Suprapubic skin (tissue), 4 donors: ENCODE data around the gene CHD3. TPM values are rescaled to one million over a fixed set of nuclear protein-coding genes. Genes with fewer than 3 reads are reported as not detected.
A peak's percentile ranks its signal among the peaks of the same experiment; 100 is the strongest.

Source experiments
- DNase-seq, 2 donors: peaks; one replicate each; pipeline ENCODE4 v3.0.0-alpha.2; 2019; ENCODE audit warnings: low spot score in 2 of 2
- H3K27ac ChIP-seq: fragments of 200-600 bp; sonication (generic); one replicate; pipeline ENCODE4 v1.5.1; 2019
- H3K27me3 ChIP-seq: fragments of 200-600 bp; sonication (generic); one replicate; pipeline ENCODE4 v1.5.1; 2019
- H3K36me3 ChIP-seq: fragments of 200-600 bp; sonication (generic); one replicate; pipeline ENCODE4 v1.5.1; 2019
- H3K4me1 ChIP-seq: fragments of 200-600 bp; sonication (generic); one replicate; pipeline ENCODE4 v1.5.1; 2019
- H3K4me3 ChIP-seq: fragments of 200-600 bp; sonication (generic); one replicate; pipeline ENCODE4 v1.5.1; 2019; ENCODE audit warnings: mild to moderate bottlenecking
- H3K9me3 ChIP-seq: fragments of 200-600 bp; sonication (generic); one replicate; pipeline ENCODE4 v1.5.1; 2019
- CTCF ChIP-seq, 2 donors: fragments of 200-600 bp in 1 of 2; fragments of 450-650 bp in 1 of 2; sonication (generic) in 1 of 2; IDR thresholded peaks; one replicate each; pipeline ENCODE4 v1.5.1; 2016 to 2019; ENCODE audit warnings: antibody characterized with exemption in 2 of 2, mild to moderate bottlenecking in 1 of 2, moderate library complexity in 1 of 2
- EP300 ChIP-seq: sonication (generic); formaldehyde crosslinking; IDR thresholded peaks from one replicate; pipeline ENCODE4 v1.6.1; 2017; ENCODE audit warnings: antibody characterized with exemption
- POLR2A ChIP-seq, 2 donors: fragments of 450-650 bp; IDR thresholded peaks; one replicate each; pipeline ENCODE4 v1.6.1; 2017; ENCODE audit warnings: antibody characterized with exemption in 2 of 2, mild to moderate bottlenecking in 2 of 2, moderate library complexity in 2 of 2
- POLR2AphosphoS5 ChIP-seq, 3 donors: sonication (generic); formaldehyde crosslinking; IDR thresholded peaks; one replicate each; pipeline ENCODE4 v1.6.1; 2017; ENCODE audit warnings: antibody characterized with exemption in 3 of 3
- WGBS: methylation state at CpG from one replicate; pipeline ENCODE4 v1.1.5; 2018; 5-methylcytosine and 5-hydroxymethylcytosine counted together
- total RNA-seq, 4 donors: library from RNA; depleted of rRNA; stranded (reverse); fragments of >200 nt; gene quantifications; one replicate each; pipeline ENCODE4 v1.1.0, GENCODE V29; 2016

CHD3 gene
- total RNA-seq, 4 donors from 2014 or later, result 42.1 to 76.0 (median 67.7) TPM

- Histone ChIP-seq H3K9me3 (no peaks in the 10 kb centered on the region), H3K27ac (peak overlapping the region; percentile 97), H3K36me3 (peaks cover 5% of the 10 kb centered on the region), H3K27me3 (no peaks in the 10 kb centered on the region), H3K4me3 (peak overlapping the region; percentile 63), H3K4me1 (peaks cover 37% of the 10 kb centered on the region)
- DNase-seq, result no peak
- TF ChIP-seq CTCF (IDR thresholded peaks at IDR 0.05) (no peak), EP300 (no peak), POLR2A (IDR thresholded peaks at IDR 0.05) (no peak), POLR2AphosphoS5 (IDR thresholded peaks at IDR 0.05) (no peak)
- WGBS, result 56% methylated on average over 2 of the region's 2 CpGs
Observed at GRCh38 chr17:7916808-7917207, 28.2 kb downstream of the CHD3 start.

GRCh38 chr17:7922269-7922844 is 33.8 kb downstream of the CHD3 start:
- peak overlapping the region; percentile 42 for H3K27ac ChIP-seq
- H3K9me3 ChIP-seq, result no peaks in the 10 kb centered on the region
- peaks cover 15% of the 10 kb centered on the region for H3K4me1 ChIP-seq
- H3K36me3 ChIP-seq, result no peaks in the 10 kb centered on the region
- H3K4me3 ChIP-seq, result peak overlapping the region; percentile 51
- H3K27me3 ChIP-seq, result no peaks in the 10 kb centered on the region
- TF ChIP-seq CTCF (IDR thresholded peaks at IDR 0.05), result no peak
- TF ChIP-seq EP300, result no peak
- no peak for TF ChIP-seq POLR2AphosphoS5 (IDR thresholded peaks at IDR 0.05)
- no peak for TF ChIP-seq POLR2A (IDR thresholded peaks at IDR 0.05)
- DNase-seq, result no peak
- WGBS, result 27% methylated on average over 16 of the region's 16 CpGs

GRCh38 chr17:7922845-7923628 is 34.4 kb downstream of the CHD3 start:
- H3K27ac ChIP-seq, result peak overlapping the region; percentile 42
- no peaks in the 10 kb centered on the region for H3K9me3 ChIP-seq
- no peaks in the 10 kb centered on the region for H3K27me3 ChIP-seq
- H3K4me3 ChIP-seq, result peak overlapping the region; percentile 51
- no peaks in the 10 kb centered on the region for H3K36me3 ChIP-seq
- 30% methylated on average over 29 of the region's 45 CpGs for WGBS
- peak; percentile 91 to 93 for DNase-seq
- TF ChIP-seq CTCF (IDR thresholded peaks at IDR 0.05) (no peak), POLR2AphosphoS5 (IDR thresholded peaks at IDR 0.05) (no peak), POLR2A (IDR thresholded peaks at IDR 0.05) (peak in 1 of 2 donors; percentile 32)
- H3K4me1 ChIP-seq, result peaks cover 15% of the 10 kb centered on the region

GRCh38 chr17:7927596-7927995 is 39.0 kb downstream of the CHD3 start:
- Histone ChIP-seq H3K9me3 (no peaks in the 10 kb centered on the region), H3K4me1 (peaks cover 34% of the 10 kb centered on the region), H3K27ac (no peak overlapping the region), H3K4me3 (no peak overlapping the region), H3K36me3 (no peaks in the 10 kb centered on the region), H3K27me3 (no peaks in the 10 kb centered on the region)
- no peak for DNase-seq
- WGBS, result 72% methylated on average over 3 of the region's 3 CpGs
- TF ChIP-seq CTCF (IDR thresholded peaks at IDR 0.05) (no peak), POLR2AphosphoS5 (IDR thresholded peaks at IDR 0.05) (no peak), EP300 (no peak), POLR2A (IDR thresholded peaks at IDR 0.05) (no peak)
